Measurements from ENCODE around the gene GTF2H1. TPM values are rescaled to one million over a fixed set of nuclear protein-coding genes. Genes with fewer than 3 reads are reported as not detected.

The GTF2H1 gene
- total and polyA plus RNA-seq, 9 of the 15 experiments (the other 6 are each of a cell fraction or from before 2014, with no cell fraction given) = 56.9 to 126 (median 92.1) TPM

GRCh38 chr11:18329196-18329870, 7.0 kb downstream of the GTF2H1 start:
- Histone ChIP-seq H3K4me2 (ENCODE audit: insufficient read depth, low read length) (peak overlapping the region; percentile 66), H3K9ac (ENCODE audit: insufficient read depth in 1 of 2, low read depth in 2 of 2, low read length in 2 of 2) (peak overlapping the region in 1 of 2 experiments; percentile 40; a peak in 2 of 4 replicates), H3K27ac (ENCODE audit: extremely low read depth, low read depth, low read length) (peak overlapping the region; percentile 75), H3K79me2 (ENCODE audit: control insufficient read depth, insufficient read depth, low read length) (peaks cover 86% of the 10 kb centered on the region), H3K9me3 (replicated peaks; ENCODE audit: control insufficient read depth, insufficient read depth, low read depth, low read length) (no peaks in the 10 kb centered on the region), H3K9me1 (ENCODE audit: control insufficient read depth, insufficient read depth, low read length) (no peaks in the 10 kb centered on the region), H4K20me1 (replicated peaks; ENCODE audit: control insufficient read depth, insufficient read depth, low read length) (no peaks in the 10 kb centered on the region), H3K36me3 (ENCODE audit: control insufficient read depth, insufficient read depth, low read length) (peaks cover 90% of the 10 kb centered on the region), H3K4me3 (no peak overlapping the region), H3K27me3 (ENCODE audit: control insufficient read depth in 2 of 2, insufficient read depth in 2 of 2, low read length in 2 of 2) (no peaks in the 10 kb centered on the region; a peak in 1 of 5 replicates), H3K4me1 (replicated peaks in 1 of 2; ENCODE audit: control insufficient read depth in 2 of 2, insufficient read depth in 2 of 2, low read length in 2 of 2) (peaks cover 12 to 30% of the 10 kb centered on the region in 2 experiments), H2AFZ (ENCODE audit: low read depth, low read length) (no peak overlapping the region)
- POLR2A ChIA-PET = no interaction called here
- FAIRE-seq (peak; percentile 70), ATAC-seq (peak; percentile 70), DNase-seq (ENCODE audit: extremely low read depth in 1 of 4, low spot score in 3 of 4) (peak; percentile 40 to 84 (median 54))
- intact Hi-C loops (cut with micrococcal nuclease) (no loop called here), in situ Hi-C loops (cut with MboI) (no loop called here)
- WGBS (ENCODE audit: insufficient coverage, low coverage, missing lambda C conversion rate) = 4% methylated on average over 5 of the region's 5 CpGs
- BruUV-seq (replicated peaks) = no TSS peak
- CTCF ChIA-PET (ENCODE audit: low intra/inter-chr PET ratio) = no interaction called here
- TF ChIP-seq SOX6 (IDR thresholded peaks at IDR 0.05) = peak; percentile 72; the same call in 1 of the 2 replicates
- TF ChIP-seq KLF13 (tag; IDR thresholded peaks at IDR 0.05; ENCODE audit: borderline replicate concordance, low read depth) = 0 out of 2 replicates have a peak, but pooled peaks have one; percentile 23
- TF ChIP-seq NFIC (IDR thresholded peaks at IDR 0.05) = peak; percentile 44; the same call in 1 of the 2 replicates
- no peak for TF ChIP-seq ATF1 (CRISPR knock-in tag; IDR thresholded peaks at IDR 0.05)
- 0 out of 2 replicates have a peak, but pooled peaks have one; percentile 15 for TF ChIP-seq ATF1 (tag; IDR thresholded peaks at IDR 0.05)
- TF ChIP-seq LEF1 (IDR thresholded peaks at IDR 0.05) = peak; percentile 79; the same call in 1 of the 2 replicates
- peak; percentile 94 for TF ChIP-seq NFE2L1 (tag; IDR thresholded peaks at IDR 0.05; ENCODE audit: borderline replicate concordance, low read depth)
- peak; percentile 56 to 60; a peak in 3 of 4 replicates for TF ChIP-seq KDM1A (IDR thresholded peaks at IDR 0.05)
- TF ChIP-seq ZNF354B (CRISPR knock-in tag; IDR thresholded peaks at IDR 0.05) = no peak
- no peak for TF ChIP-seq SREBF2 (CRISPR knock-in tag; IDR thresholded peaks at IDR 0.05)
- TF ChIP-seq YY1 (IDR thresholded peaks at IDR 0.05; ENCODE audit: borderline replicate concordance in 1 of 3, control insufficient read depth in 1 of 3, extremely low read depth in 1 of 3, insufficient read depth in 3 of 3, insufficient read length in 1 of 3, insufficient replicate concordance in 2 of 3, low read depth in 1 of 3, low read length in 2 of 3) = peak in 1 of 3 experiments; percentile 28
- TF ChIP-seq MTA3 (IDR thresholded peaks at IDR 0.05; ENCODE audit: borderline replicate concordance) = 0 out of 2 replicates have a peak, but pooled peaks have one; percentile 24
- peak in 1 of 2 experiments; percentile 36; a peak in 1 of 4 replicates for TF ChIP-seq MLLT1 (IDR thresholded peaks at IDR 0.05)
- no peak for TF ChIP-seq MITF (IDR thresholded peaks at IDR 0.05)
- no peak for TF ChIP-seq DACH1 (IDR thresholded peaks at IDR 0.05; ENCODE audit: partially characterized antibody)
- peak; percentile 64; the same call in 1 of the 2 replicates for TF ChIP-seq HDAC2 (IDR thresholded peaks at IDR 0.05)
- TF ChIP-seq TEAD4 (IDR thresholded peaks at IDR 0.05; ENCODE audit: low read length) = peak; percentile 63; the same call in 1 of the 2 replicates
- no peak for TF ChIP-seq TEAD4 (CRISPR knock-in tag; IDR thresholded peaks at IDR 0.05; ENCODE audit: borderline replicate concordance)
- TF ChIP-seq CREB5 (CRISPR knock-in tag; IDR thresholded peaks at IDR 0.05) = no peak

All from K562 (cell line).